Measurements from ENCODE around the gene TBC1D21. TPM values are rescaled to one million over a fixed set of nuclear protein-coding genes. Genes with fewer than 3 reads are reported as not detected.

TBC1D21 gene
- total RNA-seq, 1 experiment from 2014 or later, result not detected

DNA sequence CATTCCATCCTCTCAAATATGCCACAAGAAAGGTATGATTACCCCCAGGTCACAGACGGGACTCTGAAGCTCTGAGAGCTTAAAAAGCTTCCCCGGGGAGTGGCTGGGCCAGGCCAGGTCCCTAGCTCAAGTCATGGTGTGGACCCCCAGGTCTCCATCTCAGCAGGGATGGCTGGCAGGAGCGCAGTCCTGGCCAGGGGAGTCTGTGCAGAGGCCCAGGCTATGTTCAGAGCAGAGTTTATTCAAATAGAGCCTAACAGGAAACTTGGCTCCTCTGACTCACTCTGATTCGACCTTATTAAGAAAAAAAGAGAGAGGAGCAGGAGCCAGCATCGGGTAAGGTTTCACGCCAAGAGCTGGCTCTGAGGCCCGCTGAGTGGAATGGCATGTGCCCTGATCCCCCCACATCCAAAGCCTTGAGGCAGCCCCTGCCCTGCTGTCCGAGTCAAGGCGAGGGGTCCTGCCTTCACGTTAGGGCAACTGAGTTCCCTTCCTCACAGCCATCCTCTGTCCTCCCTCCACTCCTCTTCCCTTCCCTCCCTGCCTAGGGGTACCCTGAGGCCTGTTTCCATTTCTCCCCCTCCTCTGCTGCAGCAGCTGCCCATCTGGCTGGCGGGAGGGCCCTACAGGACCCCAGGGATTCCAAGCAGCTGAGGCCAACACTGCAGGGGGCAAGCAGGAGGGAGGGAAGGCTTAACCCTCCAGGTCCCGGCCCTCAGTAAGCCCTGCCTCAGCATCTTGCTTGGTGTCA, 51.0 kb downstream of the TBC1D21 start:
- H3K36me3 ChIP-seq (ENCODE audit: insufficient read depth, low read length), result no peaks in the 10 kb centered on the region
- no peaks in the 10 kb centered on the region for H3K4me1 ChIP-seq (ENCODE audit: low read length)
- no peak overlapping the region for H2AFZ ChIP-seq (ENCODE audit: low read length)
- no peak overlapping the region for H3K4me3 ChIP-seq (ENCODE audit: low read length)
- H3K9ac ChIP-seq (ENCODE audit: low read length), result no peak overlapping the region
- H3K4me2 ChIP-seq (ENCODE audit: low read depth, low read length, poor library complexity, severe bottlenecking), result no peak overlapping the region
- no peak overlapping the region for H3K27ac ChIP-seq (ENCODE audit: low read length)
- H3K27me3 ChIP-seq (ENCODE audit: low read length), result no peaks in the 10 kb centered on the region
- no peaks in the 10 kb centered on the region for H3K79me2 ChIP-seq (ENCODE audit: low read length)
- 0 out of 2 replicates have a peak, but pooled peaks cover 3% of the 10 kb centered on the region for H4K20me1 ChIP-seq (ENCODE audit: insufficient read depth, low read depth, low read length)
- H3K9me2 ChIP-seq (replicated peaks; ENCODE audit: insufficient read depth, low read length), result no peaks in the 10 kb centered on the region
- DNase-seq, result peak; percentile 46
- H3K9me3 ChIP-seq (ENCODE audit: low read length), result no peaks in the 10 kb centered on the region

DNA sequence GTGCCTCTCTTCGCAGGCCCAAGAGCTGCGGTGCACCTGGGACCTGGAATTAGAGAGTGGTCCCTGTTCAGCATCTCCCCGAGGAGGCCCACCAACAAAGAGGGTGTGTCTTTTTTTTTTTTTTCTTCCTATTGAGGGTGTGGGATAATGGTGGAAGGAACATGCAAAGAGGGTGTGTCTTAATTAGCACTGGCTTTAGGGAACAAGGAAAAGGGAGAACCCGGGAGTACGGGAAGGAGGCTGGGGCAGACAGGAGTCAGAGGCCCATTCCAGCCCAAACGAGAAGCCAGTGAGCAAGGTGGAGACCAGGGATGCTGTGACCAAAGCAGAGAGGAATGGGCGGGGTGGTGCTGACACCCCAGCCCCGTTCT, 52.5 kb downstream of the TBC1D21 start:
- no peaks in the 10 kb centered on the region for H3K36me3 ChIP-seq (ENCODE audit: insufficient read depth, low read length)
- H4K20me1 ChIP-seq (ENCODE audit: insufficient read depth, low read depth, low read length), result 0 out of 2 replicates have a peak, but pooled peaks cover 3% of the 10 kb centered on the region
- H3K27ac ChIP-seq (ENCODE audit: low read length), result no peak overlapping the region
- H3K79me2 ChIP-seq (ENCODE audit: low read length), result no peaks in the 10 kb centered on the region
- no peaks in the 10 kb centered on the region for H3K9me2 ChIP-seq (replicated peaks; ENCODE audit: insufficient read depth, low read length)
- no peak overlapping the region for H2AFZ ChIP-seq (ENCODE audit: low read length)
- no peak for DNase-seq
- no peak overlapping the region for H3K4me3 ChIP-seq (ENCODE audit: low read length)
- H3K9me3 ChIP-seq (ENCODE audit: low read length), result no peaks in the 10 kb centered on the region
- no peak overlapping the region for H3K9ac ChIP-seq (ENCODE audit: low read length)
- no peaks in the 10 kb centered on the region for H3K27me3 ChIP-seq (ENCODE audit: low read length)
- no peak overlapping the region for H3K4me2 ChIP-seq (ENCODE audit: low read depth, low read length, poor library complexity, severe bottlenecking)
- no peaks in the 10 kb centered on the region for H3K4me1 ChIP-seq (ENCODE audit: low read length)

DNA sequence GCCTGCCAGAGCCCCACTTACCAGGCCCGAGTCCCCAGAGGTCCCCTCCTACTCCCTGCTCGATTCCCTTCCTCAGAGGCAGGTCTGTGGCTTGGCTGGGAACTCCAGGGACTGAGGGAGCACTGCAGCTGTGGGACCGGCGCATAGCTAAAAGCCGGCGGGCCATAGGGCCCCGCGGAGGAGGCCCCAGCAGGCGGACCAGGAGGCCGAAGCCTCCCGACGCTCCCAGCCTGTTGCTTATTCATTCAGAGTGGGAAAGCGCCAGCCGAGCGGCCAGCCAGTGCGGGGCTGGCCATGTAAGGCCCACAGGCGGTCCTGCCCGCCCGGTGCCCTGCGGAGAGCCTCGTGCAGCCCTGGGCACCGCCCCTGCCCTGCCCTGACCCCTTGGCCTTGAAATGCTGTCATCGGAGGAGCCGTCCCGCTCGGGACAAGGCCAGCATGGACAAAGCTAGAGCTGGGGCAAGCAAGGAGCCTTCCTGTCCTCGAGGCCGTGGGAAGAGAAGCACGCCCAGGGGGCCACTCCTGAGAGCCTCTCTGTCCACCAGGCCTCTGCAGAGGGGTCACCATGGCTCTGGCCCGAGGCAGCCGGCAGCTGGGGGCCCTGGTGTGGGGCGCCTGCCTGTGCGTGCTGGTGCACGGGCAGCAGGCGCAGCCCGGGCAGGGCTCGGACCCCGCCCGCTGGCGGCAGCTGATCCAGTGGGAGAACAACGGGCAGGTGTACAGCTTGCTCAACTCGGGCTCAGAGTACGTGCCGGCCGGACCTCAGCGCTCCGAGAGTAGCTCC, 53.0 kb downstream of the TBC1D21 start, which contains the start of gene LOXL1:
Gene LOXL1 (plus strand): TSS at position 244 of the 784 bp plus-strand sequence. CDS start 322 bp downstream, at position 566.
- no peaks in the 10 kb centered on the region for H3K4me1 ChIP-seq (ENCODE audit: low read length)
- 0 out of 2 replicates have a peak, but pooled peaks cover 3% of the 10 kb centered on the region for H4K20me1 ChIP-seq (ENCODE audit: insufficient read depth, low read depth, low read length)
- H3K4me2 ChIP-seq (ENCODE audit: low read depth, low read length, poor library complexity, severe bottlenecking), result no peak within 1 kb of the TSS
- DNase-seq, result no peak
- no peak within 1 kb of the TSS for H3K9ac ChIP-seq (ENCODE audit: low read length)
- H3K27me3 ChIP-seq (ENCODE audit: low read length), result no peaks in the 10 kb centered on the region
- no peak within 1 kb of the TSS for H3K27ac ChIP-seq (ENCODE audit: low read length)
- H2AFZ ChIP-seq (ENCODE audit: low read length), result no peak within 1 kb of the TSS
- H3K9me2 ChIP-seq (replicated peaks; ENCODE audit: insufficient read depth, low read length), result no peaks in the 10 kb centered on the region
- H3K4me3 ChIP-seq (ENCODE audit: low read length), result no peak within 1 kb of the TSS
- no peaks in the 10 kb centered on the region for H3K36me3 ChIP-seq (ENCODE audit: insufficient read depth, low read length)
- H3K79me2 ChIP-seq (ENCODE audit: low read length), result no peaks in the 10 kb centered on the region
- H3K9me3 ChIP-seq (ENCODE audit: low read length), result no peaks in the 10 kb centered on the region

DNA sequence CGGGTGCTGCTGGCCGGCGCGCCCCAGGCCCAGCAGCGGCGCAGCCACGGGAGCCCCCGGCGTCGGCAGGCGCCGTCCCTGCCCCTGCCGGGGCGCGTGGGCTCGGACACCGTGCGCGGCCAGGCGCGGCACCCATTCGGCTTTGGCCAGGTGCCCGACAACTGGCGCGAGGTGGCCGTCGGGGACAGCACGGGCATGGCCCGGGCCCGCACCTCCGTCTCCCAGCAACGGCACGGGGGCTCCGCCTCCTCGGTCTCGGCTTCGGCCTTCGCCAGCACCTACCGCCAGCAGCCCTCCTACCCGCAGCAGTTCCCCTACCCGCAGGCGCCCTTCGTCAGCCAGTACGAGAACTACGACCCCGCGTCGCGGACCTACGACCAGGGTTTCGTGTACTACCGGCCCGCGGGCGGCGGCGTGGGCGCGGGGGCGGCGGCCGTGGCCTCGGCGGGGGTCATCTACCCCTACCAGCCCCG, 53.7 kb downstream of the TBC1D21 start:
- no peaks in the 10 kb centered on the region for H3K9me2 ChIP-seq (replicated peaks; ENCODE audit: insufficient read depth, low read length)
- no peaks in the 10 kb centered on the region for H3K36me3 ChIP-seq (ENCODE audit: insufficient read depth, low read length)
- H4K20me1 ChIP-seq (ENCODE audit: insufficient read depth, low read depth, low read length), result 0 out of 2 replicates have a peak, but pooled peaks cover 3% of the 10 kb centered on the region
- DNase-seq, result no peak
- no peaks in the 10 kb centered on the region for H3K4me1 ChIP-seq (ENCODE audit: low read length)
- no peaks in the 10 kb centered on the region for H3K9me3 ChIP-seq (ENCODE audit: low read length)
- H3K4me2 ChIP-seq (ENCODE audit: low read depth, low read length, poor library complexity, severe bottlenecking), result no peak overlapping the region
- no peak overlapping the region for H3K27ac ChIP-seq (ENCODE audit: low read length)
- H3K79me2 ChIP-seq (ENCODE audit: low read length), result no peaks in the 10 kb centered on the region
- H3K4me3 ChIP-seq (ENCODE audit: low read length), result no peak overlapping the region
- H3K9ac ChIP-seq (ENCODE audit: low read length), result no peak overlapping the region
- H2AFZ ChIP-seq (ENCODE audit: low read length), result no peak overlapping the region
- H3K27me3 ChIP-seq (ENCODE audit: low read length), result no peaks in the 10 kb centered on the region

DNA sequence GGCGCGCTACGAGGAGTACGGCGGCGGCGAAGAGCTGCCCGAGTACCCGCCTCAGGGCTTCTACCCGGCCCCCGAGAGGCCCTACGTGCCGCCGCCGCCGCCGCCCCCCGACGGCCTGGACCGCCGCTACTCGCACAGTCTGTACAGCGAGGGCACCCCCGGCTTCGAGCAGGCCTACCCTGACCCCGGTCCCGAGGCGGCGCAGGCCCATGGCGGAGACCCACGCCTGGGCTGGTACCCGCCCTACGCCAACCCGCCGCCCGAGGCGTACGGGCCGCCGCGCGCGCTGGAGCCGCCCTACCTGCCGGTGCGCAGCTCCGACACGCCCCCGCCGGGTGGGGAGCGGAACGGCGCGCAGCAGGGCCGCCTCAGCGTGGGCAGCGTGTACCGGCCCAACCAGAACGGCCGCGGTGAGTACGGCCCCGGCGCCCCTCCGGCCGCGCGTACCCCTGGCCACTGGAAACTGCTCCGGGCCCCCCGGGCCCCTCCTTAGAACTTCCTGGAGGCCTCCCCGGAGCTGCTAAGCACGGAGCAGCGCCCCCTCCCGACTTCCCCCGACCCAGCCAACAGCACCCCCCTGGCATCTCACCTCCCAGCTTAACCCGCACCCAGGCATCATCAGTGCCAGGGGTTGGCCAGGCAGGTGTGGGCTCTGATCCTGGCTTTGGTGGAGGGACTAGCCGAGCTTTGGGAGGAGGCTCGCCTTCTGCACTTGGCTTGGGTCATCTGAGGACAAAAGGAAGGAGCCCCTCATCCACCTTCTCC, 54.3 kb downstream of the TBC1D21 start:
- H3K4me3 ChIP-seq (ENCODE audit: low read length), result no peak overlapping the region
- no peak overlapping the region for H2AFZ ChIP-seq (ENCODE audit: low read length)

DNA sequence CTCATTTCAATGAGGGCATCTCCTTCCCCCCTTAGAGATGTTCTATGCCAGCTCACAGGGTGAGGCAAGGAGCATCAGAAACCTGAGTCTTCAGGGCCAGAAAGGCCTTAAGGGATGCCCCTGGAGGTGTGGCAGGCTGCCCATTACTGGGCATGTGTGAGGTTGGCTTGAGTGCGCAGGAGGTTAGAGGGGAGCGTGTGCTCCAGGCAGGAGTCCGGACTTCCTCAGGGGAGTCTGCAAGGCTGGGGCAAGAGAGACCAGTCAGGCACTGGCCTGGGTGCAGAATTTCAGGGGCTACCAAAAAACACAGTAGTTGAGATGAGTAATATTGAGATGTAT, 54.8 kb downstream of the TBC1D21 start:
- Histone ChIP-seq H3K9ac (ENCODE audit: low read length) (no peak overlapping the region), H3K4me2 (ENCODE audit: low read depth, low read length, poor library complexity, severe bottlenecking) (no peak overlapping the region)

More for the DNA sequence above, 54.3 kb downstream of the TBC1D21 start:
- DNase-seq, result no peak
- H4K20me1 ChIP-seq (ENCODE audit: insufficient read depth, low read depth, low read length), result 0 out of 2 replicates have a peak, but pooled peaks cover 3% of the 10 kb centered on the region
- H3K9ac ChIP-seq (ENCODE audit: low read length), result no peak overlapping the region
- H3K27ac ChIP-seq (ENCODE audit: low read length), result no peak overlapping the region
- H3K27me3 ChIP-seq (ENCODE audit: low read length), result no peaks in the 10 kb centered on the region
- H3K4me2 ChIP-seq (ENCODE audit: low read depth, low read length, poor library complexity, severe bottlenecking), result no peak overlapping the region
- H3K36me3 ChIP-seq (ENCODE audit: insufficient read depth, low read length), result no peaks in the 10 kb centered on the region
- H3K9me3 ChIP-seq (ENCODE audit: low read length), result no peaks in the 10 kb centered on the region
- H3K4me1 ChIP-seq (ENCODE audit: low read length), result no peaks in the 10 kb centered on the region
- H3K79me2 ChIP-seq (ENCODE audit: low read length), result no peaks in the 10 kb centered on the region
- H3K9me2 ChIP-seq (replicated peaks; ENCODE audit: insufficient read depth, low read length), result no peaks in the 10 kb centered on the region

DNA sequence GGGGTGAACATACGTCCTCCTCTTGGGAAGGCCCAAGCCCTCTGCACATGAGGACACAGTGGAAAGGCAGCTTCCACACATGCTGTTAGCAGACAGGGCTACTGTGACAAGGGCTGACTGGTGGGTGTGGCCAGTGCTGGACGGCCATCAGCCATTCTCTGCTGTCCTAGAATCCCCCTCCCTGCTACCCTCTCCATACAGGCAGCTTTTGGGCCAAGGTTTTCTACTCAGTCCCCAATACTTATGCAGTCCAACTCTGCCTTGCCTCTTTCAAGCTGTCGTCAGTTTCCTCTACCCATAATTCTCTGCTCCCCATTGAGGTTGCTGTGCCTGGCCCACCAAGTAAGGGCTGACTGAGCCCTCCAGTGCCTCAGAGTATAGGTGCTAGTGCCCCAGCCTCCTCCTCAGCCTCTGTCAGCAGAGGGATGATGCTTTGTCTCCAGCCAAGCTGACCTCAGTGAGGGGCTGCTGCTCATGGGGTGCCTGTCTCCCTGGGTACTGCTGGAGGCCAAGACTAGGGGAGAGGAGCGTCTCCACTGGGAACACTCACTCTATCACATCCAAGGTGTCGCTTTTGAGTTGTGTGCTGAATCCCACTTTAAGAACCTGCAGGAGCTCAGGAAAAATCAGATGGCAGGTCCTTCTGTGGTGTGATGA, 55.7 kb downstream of the TBC1D21 start:
- 0 out of 2 replicates have a peak, but pooled peaks cover 1% of the 10 kb centered on the region for H4K20me1 ChIP-seq (ENCODE audit: insufficient read depth, low read depth, low read length)
- H2AFZ ChIP-seq (ENCODE audit: low read length), result peak overlapping the region; percentile 50; the same call in 1 of the 2 replicates
- no peak overlapping the region for H3K4me3 ChIP-seq (ENCODE audit: low read length)
- H3K79me2 ChIP-seq (ENCODE audit: low read length), result no peaks in the 10 kb centered on the region
- H3K36me3 ChIP-seq (ENCODE audit: insufficient read depth, low read length), result no peaks in the 10 kb centered on the region
- no peak overlapping the region for H3K4me2 ChIP-seq (ENCODE audit: low read depth, low read length, poor library complexity, severe bottlenecking)
- H3K4me1 ChIP-seq (ENCODE audit: low read length), result no peaks in the 10 kb centered on the region
- H3K9ac ChIP-seq (ENCODE audit: low read length), result 0 out of 2 replicates have a peak overlapping the region, but pooled peaks have one; percentile 7
- H3K27me3 ChIP-seq (ENCODE audit: low read length), result no peaks in the 10 kb centered on the region
- H3K9me2 ChIP-seq (replicated peaks; ENCODE audit: insufficient read depth, low read length), result no peaks in the 10 kb centered on the region
- H3K27ac ChIP-seq (ENCODE audit: low read length), result no peak overlapping the region
- DNase-seq, result no peak
- H3K9me3 ChIP-seq (ENCODE audit: low read length), result no peaks in the 10 kb centered on the region

More for the DNA sequence above, 54.8 kb downstream of the TBC1D21 start:
- Histone ChIP-seq H3K79me2 (ENCODE audit: low read length) (no peaks in the 10 kb centered on the region), H3K9me3 (ENCODE audit: low read length) (no peaks in the 10 kb centered on the region), H2AFZ (ENCODE audit: low read length) (no peak overlapping the region), H3K27me3 (ENCODE audit: low read length) (no peaks in the 10 kb centered on the region), H4K20me1 (ENCODE audit: insufficient read depth, low read depth, low read length) (0 out of 2 replicates have a peak, but pooled peaks cover 3% of the 10 kb centered on the region), H3K4me3 (ENCODE audit: low read length) (no peak overlapping the region), H3K4me1 (ENCODE audit: low read length) (no peaks in the 10 kb centered on the region), H3K36me3 (ENCODE audit: insufficient read depth, low read length) (no peaks in the 10 kb centered on the region), H3K27ac (ENCODE audit: low read length) (no peak overlapping the region), H3K9me2 (replicated peaks; ENCODE audit: insufficient read depth, low read length) (no peaks in the 10 kb centered on the region)
- no peak for DNase-seq
